ENCODE data around the gene ITK. TPM values are rescaled to one million over a fixed set of nuclear protein-coding genes. Genes with fewer than 3 reads are reported as not detected.

The ITK gene
- polyA plus RNA-seq, 2 donors: 0.58 to 0.84 TPM

- Histone ChIP-seq H3K36me3 (ENCODE audit: control insufficient read depth in 2 of 2, insufficient read depth in 2 of 2, low read length in 1 of 2) (no peaks in the 10 kb centered on the region), H3K4me3 (ENCODE audit: low read depth in 1 of 2, low read length in 2 of 2) (no peak overlapping the region), H3K9me3 (ENCODE audit: control insufficient read depth in 2 of 2, insufficient read depth in 1 of 2, low read depth in 1 of 2, low read length in 1 of 2) (no peaks in the 10 kb centered on the region), H3K4me1 (ENCODE audit: control insufficient read depth in 2 of 2, insufficient read depth in 2 of 2, low read length in 1 of 2) (peaks cover 2 to 5% of the 10 kb centered on the region in 2 donors), H3K27ac (ENCODE audit: low read depth in 2 of 2, low read length in 1 of 2) (no peak overlapping the region), H3K27me3 (ENCODE audit: control insufficient read depth in 1 of 2, insufficient read depth in 2 of 2, low read length in 2 of 2) (no peaks in the 10 kb centered on the region)
- 88 to 90% methylated on average over 4 of the region's 4 CpGs for WGBS, 2 donors
Observed at GRCh38 chr5:157269761-157270272, 89.2 kb downstream of the ITK start.

- peaks cover 2 to 5% of the 10 kb centered on the region in 2 donors for H3K4me1 ChIP-seq (ENCODE audit: control insufficient read depth in 2 of 2, insufficient read depth in 2 of 2, low read length in 1 of 2)
- WGBS, 2 donors: 71 to 77% methylated on average over 3 of the region's 3 CpGs
- H3K27ac ChIP-seq (ENCODE audit: low read depth in 2 of 2, low read length in 1 of 2): no peak overlapping the region
- no peaks in the 10 kb centered on the region for H3K27me3 ChIP-seq (ENCODE audit: control insufficient read depth in 1 of 2, insufficient read depth in 2 of 2, low read length in 2 of 2)
- no peak overlapping the region for H3K4me3 ChIP-seq (ENCODE audit: low read depth in 1 of 2, low read length in 2 of 2)
- no peaks in the 10 kb centered on the region for H3K9me3 ChIP-seq (ENCODE audit: control insufficient read depth in 2 of 2, insufficient read depth in 1 of 2, low read depth in 1 of 2, low read length in 1 of 2)
- no peaks in the 10 kb centered on the region for H3K36me3 ChIP-seq (ENCODE audit: control insufficient read depth in 2 of 2, insufficient read depth in 2 of 2, low read length in 1 of 2)
Observed at GRCh38 chr5:157270771-157271170, 90.1 kb downstream of the ITK start.

GRCh38 chr5:157271740-157272271, 91.2 kb downstream of the ITK start:
- H3K9me3 ChIP-seq (ENCODE audit: control insufficient read depth in 2 of 2, insufficient read depth in 1 of 2, low read depth in 1 of 2, low read length in 1 of 2): no peaks in the 10 kb centered on the region
- no peak overlapping the region for H3K4me3 ChIP-seq (ENCODE audit: low read depth in 1 of 2, low read length in 2 of 2)
- 64 to 80% methylated on average over 12 of the region's 12 CpGs for WGBS, 2 donors
- peak overlapping the region in 1 of 2 donors; percentile 20 for H3K27ac ChIP-seq (ENCODE audit: low read depth in 2 of 2, low read length in 1 of 2)
- H3K27me3 ChIP-seq (ENCODE audit: control insufficient read depth in 1 of 2, insufficient read depth in 2 of 2, low read length in 2 of 2): no peaks in the 10 kb centered on the region
- H3K36me3 ChIP-seq (ENCODE audit: control insufficient read depth in 2 of 2, insufficient read depth in 2 of 2, low read length in 1 of 2): no peaks in the 10 kb centered on the region
- no peaks in the 10 kb centered on the region for H3K4me1 ChIP-seq (ENCODE audit: control insufficient read depth in 2 of 2, insufficient read depth in 2 of 2, low read length in 1 of 2)

- no peak overlapping the region for H3K4me3 ChIP-seq (ENCODE audit: low read depth in 1 of 2, low read length in 2 of 2)
- no peak overlapping the region for H3K27ac ChIP-seq (ENCODE audit: low read depth in 2 of 2, low read length in 1 of 2)
- H3K9me3 ChIP-seq (ENCODE audit: control insufficient read depth in 2 of 2, insufficient read depth in 1 of 2, low read depth in 1 of 2, low read length in 1 of 2): no peaks in the 10 kb centered on the region
- 60 to 65% methylated on average over 1 of the region's 1 CpG for WGBS, 2 donors
- no peaks in the 10 kb centered on the region for H3K27me3 ChIP-seq (ENCODE audit: control insufficient read depth in 1 of 2, insufficient read depth in 2 of 2, low read length in 2 of 2)
- no peaks in the 10 kb centered on the region for H3K4me1 ChIP-seq (ENCODE audit: control insufficient read depth in 2 of 2, insufficient read depth in 2 of 2, low read length in 1 of 2)
- H3K36me3 ChIP-seq (ENCODE audit: control insufficient read depth in 2 of 2, insufficient read depth in 2 of 2, low read length in 1 of 2): no peaks in the 10 kb centered on the region
Observed at GRCh38 chr5:157273131-157273556, 92.5 kb downstream of the ITK start.

GRCh38 chr5:157275403-157275802, 94.8 kb downstream of the ITK start:
- H3K4me1 ChIP-seq (ENCODE audit: control insufficient read depth in 2 of 2, insufficient read depth in 2 of 2, low read length in 1 of 2): no peaks in the 10 kb centered on the region
- no peaks in the 10 kb centered on the region for H3K9me3 ChIP-seq (ENCODE audit: control insufficient read depth in 2 of 2, insufficient read depth in 1 of 2, low read depth in 1 of 2, low read length in 1 of 2)
- no peak overlapping the region for H3K27ac ChIP-seq (ENCODE audit: low read depth in 2 of 2, low read length in 1 of 2)
- H3K36me3 ChIP-seq (ENCODE audit: control insufficient read depth in 2 of 2, insufficient read depth in 2 of 2, low read length in 1 of 2): no peaks in the 10 kb centered on the region
- no peaks in the 10 kb centered on the region for H3K27me3 ChIP-seq (ENCODE audit: control insufficient read depth in 1 of 2, insufficient read depth in 2 of 2, low read length in 2 of 2)
- 88 to 90% methylated on average over 1 of the region's 1 CpG for WGBS, 2 donors
- no peak overlapping the region for H3K4me3 ChIP-seq (ENCODE audit: low read depth in 1 of 2, low read length in 2 of 2)

- H3K27me3 ChIP-seq (ENCODE audit: control insufficient read depth in 1 of 2, insufficient read depth in 2 of 2, low read length in 2 of 2): no peaks in the 10 kb centered on the region
- no peak overlapping the region for H3K4me3 ChIP-seq (ENCODE audit: low read depth in 1 of 2, low read length in 2 of 2)
- H3K4me1 ChIP-seq (ENCODE audit: control insufficient read depth in 2 of 2, insufficient read depth in 2 of 2, low read length in 1 of 2): no peaks in the 10 kb centered on the region
- H3K9me3 ChIP-seq (ENCODE audit: control insufficient read depth in 2 of 2, insufficient read depth in 1 of 2, low read depth in 1 of 2, low read length in 1 of 2): no peaks in the 10 kb centered on the region
- H3K27ac ChIP-seq (ENCODE audit: low read depth in 2 of 2, low read length in 1 of 2): no peak overlapping the region
- no peaks in the 10 kb centered on the region for H3K36me3 ChIP-seq (ENCODE audit: control insufficient read depth in 2 of 2, insufficient read depth in 2 of 2, low read length in 1 of 2)
- 91% methylated on average over 2 of the region's 2 CpGs for WGBS, 2 donors
Observed at GRCh38 chr5:157278319-157279037, 97.8 kb downstream of the ITK start.

- H3K27ac ChIP-seq (ENCODE audit: low read depth in 2 of 2, low read length in 1 of 2): no peak overlapping the region
- no peaks in the 10 kb centered on the region for H3K36me3 ChIP-seq (ENCODE audit: control insufficient read depth in 2 of 2, insufficient read depth in 2 of 2, low read length in 1 of 2)
- no peaks in the 10 kb centered on the region for H3K9me3 ChIP-seq (ENCODE audit: control insufficient read depth in 2 of 2, insufficient read depth in 1 of 2, low read depth in 1 of 2, low read length in 1 of 2)
- H3K4me3 ChIP-seq (ENCODE audit: low read depth in 1 of 2, low read length in 2 of 2): no peak overlapping the region
- WGBS, 2 donors: 66 to 77% methylated on average over 7 of the region's 7 CpGs
- H3K27me3 ChIP-seq (ENCODE audit: control insufficient read depth in 1 of 2, insufficient read depth in 2 of 2, low read length in 2 of 2): no peaks in the 10 kb centered on the region
- H3K4me1 ChIP-seq (ENCODE audit: control insufficient read depth in 2 of 2, insufficient read depth in 2 of 2, low read length in 1 of 2): no peaks in the 10 kb centered on the region
Observed at GRCh38 chr5:157279605-157280239, 99.1 kb downstream of the ITK start.

- Histone ChIP-seq H3K4me3 (ENCODE audit: low read depth in 1 of 2, low read length in 2 of 2) (no peak overlapping the region), H3K27me3 (ENCODE audit: control insufficient read depth in 1 of 2, insufficient read depth in 2 of 2, low read length in 2 of 2) (no peaks in the 10 kb centered on the region), H3K9me3 (ENCODE audit: control insufficient read depth in 2 of 2, insufficient read depth in 1 of 2, low read depth in 1 of 2, low read length in 1 of 2) (no peaks in the 10 kb centered on the region), H3K27ac (ENCODE audit: low read depth in 2 of 2, low read length in 1 of 2) (no peak overlapping the region), H3K36me3 (ENCODE audit: control insufficient read depth in 2 of 2, insufficient read depth in 2 of 2, low read length in 1 of 2) (no peaks in the 10 kb centered on the region), H3K4me1 (ENCODE audit: control insufficient read depth in 2 of 2, insufficient read depth in 2 of 2, low read length in 1 of 2) (no peaks in the 10 kb centered on the region)
- WGBS, 2 donors: 66 to 67% methylated on average over 3 of the region's 3 CpGs
Observed at GRCh38 chr5:157280927-157281326, 100.3 kb downstream of the ITK start.

GRCh38 chr5:157282150-157282549, 101.5 kb downstream of the ITK start:
- Histone ChIP-seq H3K36me3 (ENCODE audit: control insufficient read depth in 2 of 2, insufficient read depth in 2 of 2, low read length in 1 of 2) (no peaks in the 10 kb centered on the region), H3K4me1 (ENCODE audit: control insufficient read depth in 2 of 2, insufficient read depth in 2 of 2, low read length in 1 of 2) (no peaks in the 10 kb centered on the region), H3K27ac (ENCODE audit: low read depth in 2 of 2, low read length in 1 of 2) (no peak overlapping the region), H3K9me3 (ENCODE audit: control insufficient read depth in 2 of 2, insufficient read depth in 1 of 2, low read depth in 1 of 2, low read length in 1 of 2) (no peaks in the 10 kb centered on the region), H3K4me3 (ENCODE audit: low read depth in 1 of 2, low read length in 2 of 2) (no peak overlapping the region), H3K27me3 (ENCODE audit: control insufficient read depth in 1 of 2, insufficient read depth in 2 of 2, low read length in 2 of 2) (no peaks in the 10 kb centered on the region)

Measured in esophagus (tissue), 2 donors.